ENCODE measurements around the gene CPT1A.

- TF ChIP-seq, protein P1, sequence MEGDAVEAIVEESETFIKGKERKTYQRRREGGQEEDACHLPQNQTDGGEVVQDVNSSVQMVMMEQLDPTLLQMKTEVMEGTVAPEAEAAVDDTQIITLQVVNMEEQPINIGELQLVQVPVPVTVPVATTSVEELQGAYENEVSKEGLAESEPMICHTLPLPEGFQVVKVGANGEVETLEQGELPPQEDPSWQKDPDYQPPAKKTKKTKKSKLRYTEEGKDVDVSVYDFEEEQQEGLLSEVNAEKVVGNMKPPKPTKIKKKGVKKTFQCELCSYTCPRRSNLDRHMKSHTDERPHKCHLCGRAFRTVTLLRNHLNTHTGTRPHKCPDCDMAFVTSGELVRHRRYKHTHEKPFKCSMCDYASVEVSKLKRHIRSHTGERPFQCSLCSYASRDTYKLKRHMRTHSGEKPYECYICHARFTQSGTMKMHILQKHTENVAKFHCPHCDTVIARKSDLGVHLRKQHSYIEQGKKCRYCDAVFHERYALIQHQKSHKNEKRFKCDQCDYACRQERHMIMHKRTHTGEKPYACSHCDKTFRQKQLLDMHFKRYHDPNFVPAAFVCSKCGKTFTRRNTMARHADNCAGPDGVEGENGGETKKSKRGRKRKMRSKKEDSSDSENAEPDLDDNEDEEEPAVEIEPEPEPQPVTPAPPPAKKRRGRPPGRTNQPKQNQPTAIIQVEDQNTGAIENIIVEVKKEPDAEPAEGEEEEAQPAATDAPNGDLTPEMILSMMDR (conservative IDR thresholded peaks at IDR 0.05), result no peak
- TF ChIP-seq ZFX (IDR thresholded peaks at IDR 0.05), result no peak
These were observed 39.6 kb upstream of the CPT1A start for GRCh38 chr11:68881320-68881719.

All from C4-2B (cell line).